A549 (cell line): ENCODE measurements around the gene MPC1L.

Source experiments
- EP300 ChIP-seq, 2 experiments: fragments of >200 bp; sonication (Bioruptor Twin); formaldehyde crosslinking; IDR thresholded peaks; 2 replicates in 1 of 2; 3 replicates in 1 of 2; pipeline ENCODE4 v1.6.1; 2016 to 2017
- POLR2A ChIP-seq: IDR thresholded peaks from 2 replicates; pipeline ENCODE4 v1.6.1; 2012; ENCODE audit warnings: mild to moderate bottlenecking, low read length
- TP53 ChIP-seq: fragments of 250-450 bp; sonication (Bioruptor Pico); IDR thresholded peaks from 2 replicates; pipeline ENCODE4 v1.5.0; 2021; ENCODE audit warnings: mild to moderate bottlenecking, moderate library complexity
- ZFP36 ChIP-seq: fragments of 450-650 bp; IDR thresholded peaks from 2 replicates; pipeline ENCODE4 v1.6.1; 2014; ENCODE audit warnings: borderline replicate concordance; ENCODE audit not compliant: partially characterized antibody
- ZSCAN20 ChIP-seq: fragments of 250-450 bp; sonication (Bioruptor Pico); IDR thresholded peaks from 2 replicates; pipeline ENCODE4 v1.8.0; 2022; ENCODE audit warnings: mild to moderate bottlenecking, moderate library complexity
- TF ChIP-seq, protein P1 (sequence below): fragments of >200 bp; sonication (Bioruptor Twin); formaldehyde crosslinking; IDR thresholded peaks from 3 replicates; pipeline ENCODE4 v1.5.1; 2016
- TF ChIP-seq, protein P2 (sequence below): IDR thresholded peaks from 2 replicates; pipeline ENCODE4 v1.6.1; 2012

DNA sequence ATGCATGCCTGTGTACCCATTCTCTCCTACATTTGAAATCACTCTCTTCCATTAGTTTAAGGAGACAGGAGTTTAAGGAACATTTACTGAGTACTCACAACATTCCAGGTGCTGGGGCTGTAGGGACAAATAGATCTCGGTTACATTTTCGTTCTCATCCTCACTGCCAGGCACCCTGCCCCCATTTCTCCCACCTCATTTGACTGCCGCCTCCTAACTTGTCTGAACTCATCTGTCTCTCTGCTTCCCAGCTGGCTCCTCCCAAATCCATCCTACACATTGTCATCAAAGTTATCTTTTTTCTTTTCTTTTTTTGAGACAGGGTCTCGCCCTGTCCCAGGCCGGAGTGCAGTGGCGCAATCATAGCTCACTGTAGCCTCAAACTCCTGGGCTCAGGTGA lies 19.8 kb upstream of the MPC1L start:
- TF ChIP-seq, protein P1, sequence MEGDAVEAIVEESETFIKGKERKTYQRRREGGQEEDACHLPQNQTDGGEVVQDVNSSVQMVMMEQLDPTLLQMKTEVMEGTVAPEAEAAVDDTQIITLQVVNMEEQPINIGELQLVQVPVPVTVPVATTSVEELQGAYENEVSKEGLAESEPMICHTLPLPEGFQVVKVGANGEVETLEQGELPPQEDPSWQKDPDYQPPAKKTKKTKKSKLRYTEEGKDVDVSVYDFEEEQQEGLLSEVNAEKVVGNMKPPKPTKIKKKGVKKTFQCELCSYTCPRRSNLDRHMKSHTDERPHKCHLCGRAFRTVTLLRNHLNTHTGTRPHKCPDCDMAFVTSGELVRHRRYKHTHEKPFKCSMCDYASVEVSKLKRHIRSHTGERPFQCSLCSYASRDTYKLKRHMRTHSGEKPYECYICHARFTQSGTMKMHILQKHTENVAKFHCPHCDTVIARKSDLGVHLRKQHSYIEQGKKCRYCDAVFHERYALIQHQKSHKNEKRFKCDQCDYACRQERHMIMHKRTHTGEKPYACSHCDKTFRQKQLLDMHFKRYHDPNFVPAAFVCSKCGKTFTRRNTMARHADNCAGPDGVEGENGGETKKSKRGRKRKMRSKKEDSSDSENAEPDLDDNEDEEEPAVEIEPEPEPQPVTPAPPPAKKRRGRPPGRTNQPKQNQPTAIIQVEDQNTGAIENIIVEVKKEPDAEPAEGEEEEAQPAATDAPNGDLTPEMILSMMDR = no peak
- TF ChIP-seq POLR2A = no peak
- no peak for TF ChIP-seq ZFP36
- no peak for TF ChIP-seq EP300 (IDR thresholded peaks at IDR 0.05)
- TF ChIP-seq TP53 (CRISPR knock-in tag) = no peak
- no peak for TF ChIP-seq ZSCAN20 (CRISPR knock-in tag)
- TF ChIP-seq, protein P2, sequence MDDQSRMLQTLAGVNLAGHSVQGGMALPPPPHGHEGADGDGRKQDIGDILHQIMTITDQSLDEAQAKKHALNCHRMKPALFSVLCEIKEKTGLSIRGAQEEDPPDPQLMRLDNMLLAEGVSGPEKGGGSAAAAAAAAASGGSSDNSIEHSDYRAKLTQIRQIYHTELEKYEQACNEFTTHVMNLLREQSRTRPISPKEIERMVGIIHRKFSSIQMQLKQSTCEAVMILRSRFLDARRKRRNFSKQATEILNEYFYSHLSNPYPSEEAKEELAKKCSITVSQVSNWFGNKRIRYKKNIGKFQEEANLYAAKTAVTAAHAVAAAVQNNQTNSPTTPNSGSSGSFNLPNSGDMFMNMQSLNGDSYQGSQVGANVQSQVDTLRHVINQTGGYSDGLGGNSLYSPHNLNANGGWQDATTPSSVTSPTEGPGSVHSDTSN = no peak
